Spinal cord (tissue), 10 donors: Measurements from ENCODE around the gene CDC42BPG. TPM values are rescaled to one million over a fixed set of nuclear protein-coding genes. Genes with fewer than 3 reads are reported as not detected.
"Not testable (repeated sequence)": the region's sequence is repeated elsewhere in the genome, so short reads cannot be mapped to it uniquely, and the experiment has no call there.

ENCODE experiments used
- DNase-seq, 6 donors: peaks; one replicate each; pipeline versions ENCODE4 v3.0.0 to v3.0.0-alpha.2; 2013 to 2015; ENCODE audit warnings: low spot score in 6 of 6, low read depth in 4 of 6
- H3K27ac ChIP-seq: one replicate; pipeline ENCODE4 v1.5.1; 2013; ENCODE audit warnings: low read depth, low read length, control low read depth
- H3K27me3 ChIP-seq: one replicate; pipeline ENCODE4 v1.6.1; 2013; ENCODE audit warnings: low read length; ENCODE audit not compliant: control insufficient read depth, insufficient read depth
- H3K36me3 ChIP-seq: one replicate; pipeline ENCODE4 v1.6.1; 2013; ENCODE audit warnings: low read length; ENCODE audit not compliant: control insufficient read depth, insufficient read depth
- H3K4me1 ChIP-seq: one replicate; pipeline ENCODE4 v1.6.1; 2013; ENCODE audit warnings: low read length; ENCODE audit not compliant: control insufficient read depth, insufficient read depth
- H3K4me3 ChIP-seq: one replicate; pipeline ENCODE4 v1.5.1; 2013; ENCODE audit warnings: low read depth, low read length, control low read depth
- H3K9me3 ChIP-seq: one replicate; pipeline ENCODE4 v1.6.1; 2013; ENCODE audit warnings: low read length; ENCODE audit not compliant: control insufficient read depth, insufficient read depth
- WGBS: methylation state at CpG from one replicate; pipeline ENCODE4 v1.1.5; 2013; ENCODE audit warnings: missing lambda C conversion rate; ENCODE audit not compliant: insufficient coverage; 5-methylcytosine and 5-hydroxymethylcytosine counted together
- polyA plus RNA-seq, 2 donors: library from polyadenylated mRNA; unstranded; fragments of 120-200 nt; gene quantifications; one replicate each; pipeline ENCODE4 v1.2.1, GENCODE V29; 2013; ENCODE audit not compliant: insufficient read length in 2 of 2
- total RNA-seq, 2 donors: library from RNA; depleted of rRNA in 1 of 2; stranded (reverse); fragments of 120-200 nt in 1 of 2; fragments of >200 nt in 1 of 2; gene quantifications; one replicate each; pipeline versions ENCODE4 v1.2.3 to v1.2.4, GENCODE V29; 2013 to 2014
- donor health status: healthy.

The CDC42BPG gene
- total and polyA plus RNA-seq, 4 donors = 0.43 to 2.0 (median 1.1) TPM

- H3K9me3 ChIP-seq = no peaks in the 10 kb centered on the region
- peaks cover 10% of the 10 kb centered on the region for H3K4me1 ChIP-seq
- H3K36me3 ChIP-seq = peaks cover 16% of the 10 kb centered on the region
- WGBS = 86% methylated on average over 40 of the region's 43 CpGs
- H3K27me3 ChIP-seq = no peaks in the 10 kb centered on the region
- H3K27ac ChIP-seq = no peak overlapping the region
- H3K4me3 ChIP-seq = no peak overlapping the region
- DNase-seq = no peak
Measured at GRCh38 chr11:64829536-64830251, 14.8 kb downstream of the CDC42BPG start.

GRCh38 chr11:64827451-64827839 is 17.0 kb downstream of the CDC42BPG start:
- no peak overlapping the region for H3K27ac ChIP-seq
- WGBS = 89% methylated on average over 22 of the region's 22 CpGs
- H3K4me3 ChIP-seq = no peak overlapping the region
- H3K27me3 ChIP-seq = no peaks in the 10 kb centered on the region
- H3K9me3 ChIP-seq = no peaks in the 10 kb centered on the region
- H3K36me3 ChIP-seq = peaks cover 7% of the 10 kb centered on the region
- peaks cover 24% of the 10 kb centered on the region for H3K4me1 ChIP-seq
- DNase-seq = no peak

GRCh38 chr11:64826578-64827450 is 17.6 kb downstream of the CDC42BPG start:
- Histone ChIP-seq H3K9me3 (no peaks in the 10 kb centered on the region), H3K4me3 (no peak overlapping the region), H3K4me1 (peaks cover 25% of the 10 kb centered on the region), H3K27ac (no peak overlapping the region), H3K27me3 (no peaks in the 10 kb centered on the region), H3K36me3 (peaks cover 4% of the 10 kb centered on the region)
- 77% methylated on average over 52 of the region's 52 CpGs for WGBS
- peak in 1 of 6 donors; percentile 41 for DNase-seq

GRCh38 chr11:64826062-64826461 is 18.4 kb downstream of the CDC42BPG start:
- H3K36me3 ChIP-seq = peaks cover 4% of the 10 kb centered on the region
- WGBS = 89% methylated on average over 6 of the region's 7 CpGs
- H3K27ac ChIP-seq = no peak overlapping the region
- H3K27me3 ChIP-seq = no peaks in the 10 kb centered on the region
- H3K4me3 ChIP-seq = no peak overlapping the region
- H3K4me1 ChIP-seq = peaks cover 20% of the 10 kb centered on the region
- H3K9me3 ChIP-seq = no peaks in the 10 kb centered on the region
- no peak for DNase-seq

- DNase-seq = no peak
- Histone ChIP-seq H3K4me3 (no peak overlapping the region), H3K4me1 (peaks cover 17% of the 10 kb centered on the region), H3K36me3 (no peaks in the 10 kb centered on the region), H3K27ac (no peak overlapping the region), H3K9me3 (no peaks in the 10 kb centered on the region), H3K27me3 (no peaks in the 10 kb centered on the region)
- WGBS = 66% methylated on average over 11 of the region's 11 CpGs
Measured at GRCh38 chr11:64823568-64824119, 20.8 kb downstream of the CDC42BPG start.

GRCh38 chr11:64817476-64817875 is 27.0 kb downstream of the CDC42BPG start:
- no peaks in the 10 kb centered on the region for H3K36me3 ChIP-seq
- no peak for DNase-seq
- H3K9me3 ChIP-seq = no peaks in the 10 kb centered on the region
- 86% methylated on average over 3 of the region's 3 CpGs for WGBS
- no peak overlapping the region for H3K4me3 ChIP-seq
- H3K27me3 ChIP-seq = no peaks in the 10 kb centered on the region
- H3K4me1 ChIP-seq = peaks cover 4% of the 10 kb centered on the region
- no peak overlapping the region for H3K27ac ChIP-seq

GRCh38 chr11:64815433-64815832 is 29.0 kb downstream of the CDC42BPG start:
- not testable (repeated sequence) for H3K4me1 ChIP-seq, H3K27me3 ChIP-seq, H3K36me3 ChIP-seq, H3K9me3 ChIP-seq, H3K27ac ChIP-seq, DNase-seq, H3K4me3 ChIP-seq
- WGBS = 90% methylated on average over 5 of the region's 5 CpGs

GRCh38 chr11:64814712-64815187 is 29.7 kb downstream of the CDC42BPG start:
- no peak overlapping the region for H3K4me3 ChIP-seq
- 74% methylated on average over 6 of the region's 7 CpGs for WGBS
- no peaks in the 10 kb centered on the region for H3K36me3 ChIP-seq
- no peak overlapping the region for H3K27ac ChIP-seq
- H3K4me1 ChIP-seq = peaks cover 4% of the 10 kb centered on the region
- DNase-seq = no peak
- no peaks in the 10 kb centered on the region for H3K27me3 ChIP-seq
- no peaks in the 10 kb centered on the region for H3K9me3 ChIP-seq

GRCh38 chr11:64813826-64814225 is 30.6 kb downstream of the CDC42BPG start:
- H3K27ac ChIP-seq = no peak overlapping the region
- H3K9me3 ChIP-seq = no peaks in the 10 kb centered on the region
- no peaks in the 10 kb centered on the region for H3K36me3 ChIP-seq
- no peak for DNase-seq
- no peak overlapping the region for H3K4me3 ChIP-seq
- 95% methylated on average over 4 of the region's 5 CpGs for WGBS
- H3K4me1 ChIP-seq = peaks cover 12% of the 10 kb centered on the region
- no peaks in the 10 kb centered on the region for H3K27me3 ChIP-seq
